Testis (tissue), 2 donors: ENCODE results near the gene CACNB4.
"Not testable (repeated sequence)": the region's sequence is repeated elsewhere in the genome, so short reads cannot be mapped to it uniquely, and the experiment has no call there.

Source experiments
- CTCF ChIP-seq, 3 experiments: fragments of 450-650 bp in 2 of 3; fragments of 200-600 bp in 1 of 3; sonication (generic) in 1 of 3; IDR thresholded peaks; one replicate each; pipeline ENCODE4 v1.5.1; 2016 to 2019; ENCODE audit warnings: antibody characterized with exemption in 3 of 3, mild to moderate bottlenecking in 2 of 3, moderate library complexity in 1 of 3
- POLR2A ChIP-seq: fragments of 450-650 bp; IDR thresholded peaks from one replicate; pipeline ENCODE4 v1.6.1; 2017; ENCODE audit warnings: antibody characterized with exemption, mild to moderate bottlenecking, moderate library complexity

- not testable (repeated sequence) for TF ChIP-seq CTCF (IDR thresholded peaks at IDR 0.05); POLR2A
These were observed 8.3 kb upstream of the CACNB4 start for GRCh38 chr2:152107140-152107539.
